Erythroblast (primary cell): Measurements from ENCODE around the gene SCNM1.

Experiments
- GATA1 ChIP-seq: IDR thresholded peaks from 2 replicates; pipeline ENCODE4 v1.6.1; 2011; ENCODE audit warnings: low read depth, mild to moderate bottlenecking, control low read depth, low read length, moderate library complexity
- POLR2A ChIP-seq: IDR thresholded peaks from 2 replicates; pipeline ENCODE4 v1.6.1; 2011; ENCODE audit warnings: mild to moderate bottlenecking, low read length

- no peak for TF ChIP-seq POLR2A
- no peak for TF ChIP-seq GATA1
Measured at GRCh38 chr1:151165281-151165737, 635 bp upstream of the SCNM1 start.
